Activated T-helper 1 cell treated with Interleukin-2 at 50 U/mL for 16 hours (primary cell): Measurements from ENCODE around the gene NPC1.

Experiments
- DNase-seq: peaks from one replicate; pipeline ENCODE4 v3.0.0-alpha.2; 2020; ENCODE audit warnings: low read depth

NPC1 gene

GRCh38 chr18:23548275-23548674 lies 38.0 kb downstream of the NPC1 start:
- DNase-seq, result no peak

GRCh38 chr18:23547846-23548245 lies 38.5 kb downstream of the NPC1 start:
- no peak for DNase-seq

- DNase-seq, result no peak
Observed at GRCh38 chr18:23547306-23547705, 39.0 kb downstream of the NPC1 start.

GRCh38 chr18:23545247-23545789 lies 41.0 kb downstream of the NPC1 start:
- DNase-seq, result no peak

- DNase-seq, result no peak
Observed at GRCh38 chr18:23542461-23542860, 43.8 kb downstream of the NPC1 start.

GRCh38 chr18:23541349-23542093 lies 44.8 kb downstream of the NPC1 start:
- DNase-seq, result no peak

- DNase-seq, result no peak
Observed at GRCh38 chr18:23540867-23541266, 45.4 kb downstream of the NPC1 start.

GRCh38 chr18:23539911-23540525 lies 46.3 kb downstream of the NPC1 start:
- DNase-seq, result no peak

GRCh38 chr18:23539296-23539695 lies 47.0 kb downstream of the NPC1 start:
- no peak for DNase-seq

- DNase-seq, result no peak
Observed at GRCh38 chr18:23538870-23539269, 47.4 kb downstream of the NPC1 start.

GRCh38 chr18:23538001-23538400 lies 48.3 kb downstream of the NPC1 start:
- no peak for DNase-seq

GRCh38 chr18:23537274-23537673 lies 49.0 kb downstream of the NPC1 start:
- no peak for DNase-seq

- DNase-seq, result no peak
Observed at GRCh38 chr18:23536204-23536603, 50.1 kb downstream of the NPC1 start.

- DNase-seq, result no peak
Observed at GRCh38 chr18:23534276-23534675, 52.0 kb downstream of the NPC1 start.

GRCh38 chr18:23532848-23533247 lies 53.5 kb downstream of the NPC1 start:
- DNase-seq, result no peak

- no peak for DNase-seq
Observed at GRCh38 chr18:23531912-23532311, 54.4 kb downstream of the NPC1 start.

- no peak for DNase-seq
Observed at GRCh38 chr18:23530195-23530594, 56.1 kb downstream of the NPC1 start.

GRCh38 chr18:23529604-23530003 lies 56.7 kb downstream of the NPC1 start:
- DNase-seq, result no peak

GRCh38 chr18:23528580-23529472 lies 57.5 kb downstream of the NPC1 start:
- DNase-seq, result no peak

GRCh38 chr18:23526501-23527063 lies 59.7 kb downstream of the NPC1 start:
- DNase-seq, result no peak

- DNase-seq, result no peak
Observed at GRCh38 chr18:23524213-23524707, 62.0 kb downstream of the NPC1 start.
